SK-N-SH treated with all-trans-retinoic acid at 6 μM for 48 hours (cell line): ENCODE measurements around the gene TGDS.

ENCODE experiments used
- ATAC-seq: fragments of 200-7000 bp; cut with Tn5 transposase; 3 replicates; pipeline ENCODE4 v1.9.1; 2020; ENCODE audit warnings: mild to moderate bottlenecking, moderate library complexity
- ARNTL ChIP-seq: fragments of 450-650 bp; formaldehyde crosslinking; IDR thresholded peaks from 2 replicates; pipeline ENCODE4 v1.5.0; 2020; ENCODE audit warnings: low read depth, mild to moderate bottlenecking, moderate library complexity, borderline replicate concordance
- BACH2 ChIP-seq: fragments of 250-450 bp; sonication (Bioruptor Pico); IDR thresholded peaks from 2 replicates; pipeline ENCODE4 v1.9.0; 2021; ENCODE audit warnings: mild to moderate bottlenecking, borderline replicate concordance
- CSDC2 ChIP-seq: fragments of 250-450 bp; sonication (Bioruptor Pico); IDR thresholded peaks from 2 replicates; pipeline ENCODE4 v1.5.0; 2020; ENCODE audit warnings: mild to moderate bottlenecking, moderate library complexity
- ESRRG ChIP-seq: fragments of 250-450 bp; sonication (Bioruptor Pico); IDR thresholded peaks from 2 replicates; pipeline ENCODE4 v1.6.1; 2021; ENCODE audit warnings: mild to moderate bottlenecking
- GLIS3 ChIP-seq: fragments of 250-450 bp; sonication (Bioruptor Pico); IDR thresholded peaks from 2 replicates; pipeline ENCODE4 v1.5.0; 2020; ENCODE audit warnings: mild to moderate bottlenecking, moderate library complexity
- ISL1 ChIP-seq: fragments of 250-450 bp; sonication (Bioruptor Pico); IDR thresholded peaks from 2 replicates; pipeline ENCODE4 v2.1.2; 2022; ENCODE audit warnings: mild to moderate bottlenecking, moderate library complexity
- POU6F1 ChIP-seq: fragments of 250-450 bp; sonication (Bioruptor Pico); IDR thresholded peaks from 2 replicates; pipeline ENCODE4 v1.8.0; 2021; ENCODE audit warnings: low read depth, mild to moderate bottlenecking, moderate library complexity, borderline replicate concordance
- PPARA ChIP-seq: fragments of 250-450 bp; sonication (Bioruptor Pico); IDR thresholded peaks from 2 replicates; pipeline ENCODE4 v1.5.0; 2020; ENCODE audit warnings: mild to moderate bottlenecking, borderline replicate concordance
- RARB ChIP-seq: fragments of 250-450 bp; sonication (Bioruptor Pico); IDR thresholded peaks from 2 replicates; pipeline ENCODE4 v1.8.0; 2021; ENCODE audit warnings: mild to moderate bottlenecking, moderate library complexity
- SNAI2 ChIP-seq: fragments of 250-450 bp; sonication (Bioruptor Pico); IDR thresholded peaks from 2 replicates; pipeline ENCODE4 v1.5.0; 2020; ENCODE audit warnings: mild to moderate bottlenecking, moderate library complexity
- TCF4 ChIP-seq: fragments of 250-450 bp; sonication (Bioruptor Pico); IDR thresholded peaks from 2 replicates; pipeline ENCODE4 v1.8.0; 2021; ENCODE audit warnings: mild to moderate bottlenecking, moderate library complexity, borderline replicate concordance
- TOX ChIP-seq: fragments of 250-450 bp; sonication (Bioruptor Pico); IDR thresholded peaks from 2 replicates; pipeline ENCODE4 v1.8.0; 2021; ENCODE audit warnings: mild to moderate bottlenecking, moderate library complexity, borderline replicate concordance
- ZC3H10 ChIP-seq: fragments of 250-450 bp; sonication (Bioruptor Pico); IDR thresholded peaks from 2 replicates; pipeline ENCODE4 v1.5.1; 2021; ENCODE audit warnings: mild to moderate bottlenecking, moderate library complexity
- ZFP3 ChIP-seq: fragments of 250-450 bp; sonication (Bioruptor Pico); IDR thresholded peaks from 2 replicates; pipeline ENCODE4 v1.5.0; 2020; ENCODE audit warnings: mild to moderate bottlenecking, moderate library complexity
- ZFP30 ChIP-seq: fragments of 450-650 bp; formaldehyde crosslinking; IDR thresholded peaks from 2 replicates; pipeline ENCODE4 v1.5.0; 2022; ENCODE audit warnings: mild to moderate bottlenecking, moderate library complexity
- ZNF70 ChIP-seq: fragments of 450-650 bp; formaldehyde crosslinking; IDR thresholded peaks from 2 replicates; pipeline ENCODE4 v1.5.0; 2020; ENCODE audit warnings: mild to moderate bottlenecking, moderate library complexity
- ZNF8 ChIP-seq: fragments of 450-650 bp; formaldehyde crosslinking; IDR thresholded peaks from 2 replicates; pipeline ENCODE4 v1.5.0; 2020; ENCODE audit warnings: mild to moderate bottlenecking, moderate library complexity
- TF ChIP-seq, protein P1 (sequence below): fragments of 250-450 bp; sonication (Bioruptor Pico); IDR thresholded peaks from 2 replicates; pipeline ENCODE4 v1.8.0; 2020; ENCODE audit warnings: mild to moderate bottlenecking, moderate library complexity, borderline replicate concordance
- TF ChIP-seq, protein P2 (sequence below): fragments of 250-450 bp; sonication (Bioruptor Pico); IDR thresholded peaks from 2 replicates; pipeline ENCODE4 v1.5.1; 2020; ENCODE audit warnings: low read depth, mild to moderate bottlenecking, moderate library complexity

Gene TGDS

DNA sequence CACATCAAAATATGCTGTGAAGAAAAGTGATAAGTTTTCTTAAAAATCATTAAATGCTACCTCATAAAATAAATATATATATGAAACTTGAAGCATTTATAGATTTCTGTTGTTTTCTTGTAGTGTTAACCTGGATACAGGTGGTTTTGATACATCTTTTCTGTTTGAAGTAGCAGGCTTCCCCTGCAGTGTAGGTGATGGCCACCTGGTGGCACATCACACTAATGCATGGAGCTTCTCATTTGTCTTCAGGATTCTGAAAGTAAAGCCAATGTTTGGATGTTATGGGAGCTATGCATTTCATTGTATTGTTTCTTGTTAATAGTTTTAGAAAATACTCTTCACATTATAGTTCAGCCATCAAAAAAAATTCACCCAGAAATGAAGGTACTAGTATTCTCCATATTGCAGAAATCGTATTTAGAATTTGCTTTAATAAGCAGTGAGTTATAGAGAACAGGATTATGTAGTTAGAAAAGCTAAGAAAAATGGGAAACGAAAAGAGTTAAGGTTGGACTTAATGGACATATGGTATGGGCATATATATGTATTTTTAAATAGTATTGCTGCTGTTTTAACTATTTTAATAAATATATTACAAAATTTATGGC is 24.4 kb upstream of the TGDS start (continued):
- TF ChIP-seq, protein P1, sequence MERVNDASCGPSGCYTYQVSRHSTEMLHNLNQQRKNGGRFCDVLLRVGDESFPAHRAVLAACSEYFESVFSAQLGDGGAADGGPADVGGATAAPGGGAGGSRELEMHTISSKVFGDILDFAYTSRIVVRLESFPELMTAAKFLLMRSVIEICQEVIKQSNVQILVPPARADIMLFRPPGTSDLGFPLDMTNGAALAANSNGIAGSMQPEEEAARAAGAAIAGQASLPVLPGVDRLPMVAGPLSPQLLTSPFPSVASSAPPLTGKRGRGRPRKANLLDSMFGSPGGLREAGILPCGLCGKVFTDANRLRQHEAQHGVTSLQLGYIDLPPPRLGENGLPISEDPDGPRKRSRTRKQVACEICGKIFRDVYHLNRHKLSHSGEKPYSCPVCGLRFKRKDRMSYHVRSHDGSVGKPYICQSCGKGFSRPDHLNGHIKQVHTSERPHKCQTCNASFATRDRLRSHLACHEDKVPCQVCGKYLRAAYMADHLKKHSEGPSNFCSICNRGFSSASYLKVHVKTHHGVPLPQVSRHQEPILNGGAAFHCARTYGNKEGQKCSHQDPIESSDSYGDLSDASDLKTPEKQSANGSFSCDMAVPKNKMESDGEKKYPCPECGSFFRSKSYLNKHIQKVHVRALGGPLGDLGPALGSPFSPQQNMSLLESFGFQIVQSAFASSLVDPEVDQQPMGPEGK (CRISPR knock-in tag) = no peak
- TF ChIP-seq SNAI2 (CRISPR knock-in tag) (no peak), ZFP3 (CRISPR knock-in tag) (no peak), ZC3H10 (CRISPR knock-in tag) (no peak), POU6F1 (CRISPR knock-in tag) (no peak), PPARA (no peak), ZFP30 (CRISPR knock-in tag) (no peak), RARB (no peak), ZNF8 (CRISPR knock-in tag) (no peak), ZNF70 (CRISPR knock-in tag) (no peak), ARNTL (CRISPR knock-in tag) (no peak)
- TF ChIP-seq, all 23 proteins: peak for 0

GRCh38 chr13:94617389-94618000 is 21.5 kb upstream of the TGDS start:
- TF ChIP-seq GLIS3 (no peak), POU6F1 (CRISPR knock-in tag) (no peak), ESRRG (no peak), BACH2 (CRISPR knock-in tag) (no peak), TCF4 (CRISPR knock-in tag) (no peak), ZFP3 (CRISPR knock-in tag) (no peak), RARB (no peak), ISL1 (no peak), ZNF70 (CRISPR knock-in tag) (no peak), CSDC2 (CRISPR knock-in tag) (no peak), ZNF8 (CRISPR knock-in tag) (no peak), TOX (CRISPR knock-in tag) (no peak)
- TF ChIP-seq, protein P1 (CRISPR knock-in tag) = no peak
- TF ChIP-seq, protein P2, sequence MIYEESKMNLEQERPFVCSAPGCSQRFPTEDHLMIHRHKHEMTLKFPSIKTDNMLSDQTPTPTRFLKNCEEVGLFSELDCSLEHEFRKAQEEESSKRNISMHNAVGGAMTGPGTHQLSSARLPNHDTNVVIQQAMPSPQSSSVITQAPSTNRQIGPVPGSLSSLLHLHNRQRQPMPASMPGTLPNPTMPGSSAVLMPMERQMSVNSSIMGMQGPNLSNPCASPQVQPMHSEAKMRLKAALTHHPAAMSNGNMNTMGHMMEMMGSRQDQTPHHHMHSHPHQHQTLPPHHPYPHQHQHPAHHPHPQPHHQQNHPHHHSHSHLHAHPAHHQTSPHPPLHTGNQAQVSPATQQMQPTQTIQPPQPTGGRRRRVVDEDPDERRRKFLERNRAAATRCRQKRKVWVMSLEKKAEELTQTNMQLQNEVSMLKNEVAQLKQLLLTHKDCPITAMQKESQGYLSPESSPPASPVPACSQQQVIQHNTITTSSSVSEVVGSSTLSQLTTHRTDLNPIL (CRISPR knock-in tag) = no peak
- TF ChIP-seq, all 23 proteins: peak for 0
- ATAC-seq = peak; percentile 73; the same call in 2 of the 3 replicates

GRCh38 chr13:94613051-94613450 is 17.1 kb upstream of the TGDS start:
- ATAC-seq = no peak

More at GRCh38 chr13:94613051-94613450, 17.1 kb upstream of the TGDS start:
- TF ChIP-seq, protein P1 (CRISPR knock-in tag) = no peak
- no peak for TF ChIP-seq ESRRG
